ENCODE results near the gene LTV1.
"Not testable (repeated sequence)": the region's sequence is repeated elsewhere in the genome, so short reads cannot be mapped to it uniquely, and the experiment has no call there.

Gene LTV1

GRCh38 chr6:143842461-143842901 is 657 bp upstream of the LTV1 start:
- DNase-seq (ENCODE audit: low spot score): no peak

- no peak for DNase-seq (ENCODE audit: low spot score)
Measured at GRCh38 chr6:143843677-143843999, 500 bp downstream of the LTV1 start.

DNA sequence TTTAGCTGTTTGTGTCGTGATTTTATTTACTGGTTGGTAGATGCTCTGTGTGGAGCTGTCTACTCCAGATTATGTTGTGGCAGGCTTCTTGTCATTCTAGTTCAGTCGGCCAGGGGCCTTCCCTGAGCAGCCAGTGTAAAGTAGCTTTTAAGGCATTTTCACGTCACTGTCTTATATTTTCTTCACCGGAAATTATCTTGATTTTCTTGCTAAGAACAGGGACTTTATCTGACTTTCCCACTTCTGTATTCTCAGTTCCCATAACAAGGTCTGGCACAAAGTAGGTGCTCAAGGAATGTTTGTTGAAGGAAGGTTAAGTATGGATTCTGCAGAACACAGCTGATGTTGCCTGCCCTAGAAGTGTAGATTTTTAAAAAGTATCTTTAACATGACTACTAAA is 868 bp downstream of the LTV1 start:
- DNase-seq (ENCODE audit: low spot score): no peak

DNA sequence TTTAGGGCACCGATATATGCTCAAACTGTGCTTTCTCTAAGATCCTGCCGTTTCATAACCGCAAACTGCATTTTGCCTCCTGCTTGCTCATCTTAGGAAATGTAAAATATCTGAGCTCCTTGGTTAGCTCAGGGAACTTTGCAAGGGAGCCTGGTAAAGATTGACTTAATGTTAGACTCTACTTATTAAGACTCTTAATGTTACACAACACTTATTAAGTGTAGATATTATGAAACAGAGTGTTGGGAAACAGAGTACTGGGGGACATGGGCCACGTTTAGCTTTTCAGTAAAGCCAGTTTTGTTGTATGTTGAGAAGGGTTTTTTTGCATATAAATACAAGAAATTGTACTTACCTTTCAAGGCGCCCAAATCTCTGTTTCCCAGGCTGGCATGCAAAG is 1.9 kb downstream of the LTV1 start:
- no peak for DNase-seq (ENCODE audit: low spot score)

GRCh38 chr6:143851706-143852105 is 8.6 kb downstream of the LTV1 start:
- not testable (repeated sequence) for DNase-seq (ENCODE audit: low spot score)

GRCh38 chr6:143855057-143855456 is 11.9 kb downstream of the LTV1 start:
- not testable (repeated sequence) for DNase-seq (ENCODE audit: low spot score)

DNA sequence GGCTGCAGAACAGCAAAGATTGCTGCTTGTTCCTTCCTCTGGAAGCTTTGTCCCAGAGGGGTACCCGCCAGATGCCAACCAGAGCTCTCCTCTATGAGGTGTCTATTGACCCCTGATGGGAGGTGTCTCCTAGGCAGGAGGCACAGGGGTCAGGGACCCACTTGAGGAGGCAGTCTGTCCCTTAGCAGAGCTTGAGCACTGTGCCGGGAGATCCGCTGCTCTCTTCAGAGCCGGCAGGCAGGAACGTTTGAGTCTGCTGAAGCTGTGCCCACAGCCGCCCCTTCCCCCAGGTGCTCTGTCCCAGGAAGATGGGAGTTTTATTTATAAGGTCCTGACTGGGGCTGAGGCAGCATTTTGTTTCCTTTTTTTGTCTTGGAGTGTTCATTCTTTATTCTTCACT is 13.6 kb downstream of the LTV1 start:
- DNase-seq (ENCODE audit: low spot score): not testable (repeated sequence)

- DNase-seq (ENCODE audit: low spot score): no peak
Measured at GRCh38 chr6:143857651-143858050, 14.5 kb downstream of the LTV1 start.

GRCh38 chr6:143859891-143860660 is 16.9 kb downstream of the LTV1 start:
- DNase-seq (ENCODE audit: low spot score): no peak

- no peak for DNase-seq (ENCODE audit: low spot score)
Measured at GRCh38 chr6:143863771-143864170, 20.6 kb downstream of the LTV1 start.

DNA sequence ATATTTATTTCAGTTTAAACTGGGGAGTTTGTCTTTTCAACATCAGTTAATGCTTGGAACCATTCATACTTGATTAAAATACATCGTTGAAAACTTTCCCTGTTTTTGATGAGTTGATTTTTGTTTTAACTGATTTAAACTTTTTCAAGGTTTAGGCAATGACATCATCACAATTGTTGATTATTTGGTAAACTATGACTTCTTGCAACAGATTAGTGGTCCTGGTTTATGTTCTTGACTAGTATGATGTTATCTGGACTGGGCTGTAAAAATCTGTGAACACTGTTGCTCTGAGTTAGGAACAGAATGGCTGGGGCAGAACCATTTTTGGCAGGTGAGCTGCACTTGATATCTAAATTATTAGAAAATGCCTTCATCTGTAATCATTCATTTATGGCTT is 21.1 kb downstream of the LTV1 start, which contains the start of gene ZC2HC1B:
Gene ZC2HC1B (plus strand): TSS at position 241 of the 400 bp plus-strand sequence. CDS start 66 bp downstream, at position 307.
- DNase-seq (ENCODE audit: low spot score): no peak

DNA sequence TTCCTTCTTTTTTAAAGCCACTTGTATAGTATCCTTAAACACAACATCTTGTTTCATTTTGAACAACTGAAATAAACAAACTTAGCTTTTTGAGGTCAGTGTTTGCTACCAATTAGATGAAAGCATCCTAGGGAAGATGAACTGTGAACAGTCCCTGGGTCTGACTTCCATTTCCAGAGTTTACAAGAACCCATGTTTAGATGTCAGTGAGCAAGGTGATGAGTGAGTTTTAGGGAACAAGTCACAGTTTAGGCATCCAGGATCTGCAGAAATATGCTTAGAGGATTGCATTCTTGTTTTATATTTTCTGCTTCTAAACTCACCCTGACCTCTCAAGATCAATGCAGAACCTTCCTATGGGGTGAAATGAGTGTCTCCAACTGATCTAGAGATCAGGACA is 24.1 kb downstream of the LTV1 start:
- DNase-seq (ENCODE audit: low spot score): no peak

GRCh38 chr6:143868808-143869207 is 25.7 kb downstream of the LTV1 start:
- DNase-seq (ENCODE audit: low spot score): not testable (repeated sequence)

DNA sequence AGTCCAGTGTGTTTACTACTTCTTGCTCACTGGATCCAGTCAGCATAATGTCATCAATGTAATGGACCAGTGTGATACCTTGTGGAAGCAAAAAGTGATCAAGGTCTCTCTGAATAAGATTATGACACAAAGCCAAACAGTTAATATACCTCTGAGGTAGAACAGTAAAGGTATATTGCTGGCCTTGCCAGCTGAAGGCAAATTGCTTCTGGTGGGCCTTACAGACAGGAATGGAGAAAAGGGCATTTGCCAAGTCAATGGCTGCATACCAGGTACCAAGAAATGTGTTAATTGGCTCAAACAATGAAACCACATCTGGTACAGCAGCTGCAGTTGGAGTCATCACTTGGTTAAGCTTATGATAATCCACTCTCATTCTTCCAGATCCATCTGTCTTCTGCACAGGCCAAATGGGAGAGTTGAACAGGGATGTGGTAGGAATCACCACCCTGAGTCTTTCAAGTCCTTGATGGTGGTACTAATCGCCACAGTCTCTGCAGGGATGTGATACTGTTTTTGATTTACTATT is 28.1 kb downstream of the LTV1 start:
- DNase-seq (ENCODE audit: low spot score): not testable (repeated sequence)

GRCh38 chr6:143872201-143872600 is 29.1 kb downstream of the LTV1 start:
- DNase-seq (ENCODE audit: low spot score): no peak

DNA sequence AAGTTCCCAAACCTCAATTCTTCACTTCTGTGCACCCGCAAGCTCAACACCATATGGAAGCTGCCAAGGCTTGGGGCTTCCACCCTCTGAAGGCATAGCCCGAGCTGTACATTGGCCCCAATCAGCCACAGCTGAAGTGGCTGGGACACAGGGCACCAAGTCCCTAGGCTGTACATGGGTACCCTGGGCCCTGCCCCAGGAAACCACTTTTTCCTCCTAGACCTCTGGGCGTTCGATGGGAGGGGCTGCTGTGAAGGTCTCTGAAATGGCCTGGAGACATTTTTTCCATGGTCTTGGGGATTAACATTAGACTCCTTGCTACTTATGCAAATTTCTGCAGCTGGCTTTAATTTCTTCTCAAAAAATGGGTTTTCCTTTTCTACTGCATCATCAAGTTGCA is 30.5 kb downstream of the LTV1 start:
- not testable (repeated sequence) for DNase-seq (ENCODE audit: low spot score)

DNA sequence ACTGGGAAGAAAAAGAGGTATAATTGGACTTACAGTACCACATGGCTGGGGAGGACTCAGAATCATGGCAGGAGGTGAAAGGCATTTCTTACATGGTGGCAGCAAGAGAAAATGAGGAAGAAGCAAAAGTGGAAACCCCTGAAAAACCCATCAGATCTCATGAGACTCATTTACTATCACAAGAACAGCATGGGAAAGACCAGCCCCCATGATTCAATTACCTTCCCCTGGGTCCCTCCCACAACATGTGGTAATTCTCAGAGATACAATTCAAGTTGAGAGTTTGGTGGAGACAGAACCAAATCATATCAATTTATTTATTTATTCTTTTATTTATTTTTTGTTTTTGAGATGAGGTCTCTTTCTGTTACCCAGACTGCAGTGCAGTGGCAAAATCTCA is 31.4 kb downstream of the LTV1 start:
- not testable (repeated sequence) for DNase-seq (ENCODE audit: low spot score)

DNA sequence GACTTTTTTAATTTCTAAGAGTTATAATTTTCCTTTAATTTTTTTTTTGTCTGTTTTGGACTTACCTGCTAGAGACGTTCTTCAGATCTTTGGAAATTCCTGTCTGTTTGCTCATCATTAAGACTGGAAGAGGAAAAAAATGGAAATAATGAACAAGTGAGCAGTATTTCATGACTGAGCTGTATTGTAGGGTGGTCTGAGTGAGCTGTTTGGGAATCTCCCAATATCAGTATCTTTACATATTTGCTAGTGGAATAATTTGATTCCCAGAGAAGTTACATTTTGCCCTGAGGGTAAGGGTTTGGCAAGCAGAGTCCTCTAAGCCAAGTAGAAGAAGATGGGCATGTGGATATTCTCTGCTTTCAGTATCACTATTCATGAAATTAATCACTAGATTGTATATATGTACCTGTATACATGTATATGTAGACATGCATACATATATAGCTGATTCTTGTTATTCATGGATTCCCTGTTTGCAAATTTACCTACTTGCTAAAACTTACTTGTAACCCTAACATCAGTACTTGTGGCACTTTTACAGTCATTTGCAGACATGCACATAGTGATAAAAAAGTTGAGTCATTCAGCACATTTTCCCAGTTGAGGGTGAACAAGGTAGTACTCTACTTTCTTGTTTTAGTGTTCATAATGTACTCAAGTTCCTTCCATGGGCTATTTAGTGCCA is 34.6 kb downstream of the LTV1 start:
- DNase-seq (ENCODE audit: low spot score): no peak

- no peak for DNase-seq (ENCODE audit: low spot score)
Measured at GRCh38 chr6:143878272-143878760, 35.2 kb downstream of the LTV1 start.

GRCh38 chr6:143880412-143880811 is 37.3 kb downstream of the LTV1 start:
- DNase-seq (ENCODE audit: low spot score): no peak

DNA sequence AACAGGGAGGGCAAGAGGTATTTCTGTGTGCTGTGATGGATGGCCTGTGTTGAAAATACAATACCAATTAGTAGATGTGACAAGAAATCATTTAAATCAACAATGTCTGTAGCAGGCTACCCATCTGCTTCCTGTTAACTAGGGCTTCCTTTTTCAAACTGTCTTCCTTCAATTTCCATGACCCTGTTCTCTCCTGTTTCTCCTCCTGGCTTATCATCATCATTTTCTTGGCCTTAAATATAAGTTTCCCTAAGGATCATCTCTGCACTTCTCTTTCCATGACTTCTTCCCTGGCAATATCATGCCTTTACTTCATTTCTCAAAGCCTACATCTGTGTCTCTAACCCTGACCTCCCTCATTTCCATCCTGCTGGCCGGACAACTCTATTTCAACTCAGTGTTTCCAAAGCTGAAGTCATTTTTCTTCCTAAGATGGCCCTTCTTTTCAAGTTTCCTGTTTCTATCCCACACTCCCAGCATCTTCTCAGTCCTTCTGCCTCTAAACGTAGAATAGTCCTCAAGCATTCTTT is 39.3 kb downstream of the LTV1 start:
- DNase-seq (ENCODE audit: low spot score): no peak

DNA sequence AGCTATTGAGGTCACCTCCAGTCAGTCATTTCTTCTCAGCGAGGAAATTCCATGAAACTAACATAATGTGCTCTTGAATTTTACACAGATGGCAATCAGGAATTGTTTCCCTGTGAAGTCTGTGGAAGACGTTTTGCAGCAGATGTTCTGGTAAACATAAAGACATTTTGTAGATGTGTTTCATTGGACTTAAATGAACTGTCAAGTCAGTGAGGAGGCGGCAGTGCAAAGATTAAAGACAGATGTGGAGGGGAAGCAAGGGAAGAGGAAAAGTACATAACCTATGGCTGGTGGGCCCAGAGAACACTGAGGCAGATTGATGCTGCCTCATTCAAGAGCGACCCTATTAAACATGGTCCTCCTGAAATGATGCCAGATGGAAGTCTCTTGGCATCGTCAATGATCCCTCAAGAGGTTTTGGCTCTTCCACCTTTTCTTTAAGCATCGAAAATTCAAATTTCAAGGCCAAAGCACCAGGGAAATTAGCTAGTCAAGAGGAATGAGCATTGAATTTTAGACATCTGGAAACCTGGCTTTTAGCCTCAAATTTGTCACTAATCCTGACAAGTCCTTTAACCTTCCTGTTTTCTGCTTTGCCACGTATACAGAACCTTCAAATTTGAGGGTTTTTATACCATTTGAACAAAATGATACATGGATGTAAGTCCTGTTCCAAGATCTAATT is 41.2 kb downstream of the LTV1 start:
- no peak for DNase-seq (ENCODE audit: low spot score)

Measured in ecto neural progenitor cell (in vitro differentiated cells).